HG02973 (cell line): ENCODE data around the gene SSBP2.
A peak's percentile ranks its signal among the peaks of the same experiment; 100 is the strongest.

ENCODE experiments used
- ATAC-seq: cut with Tn5 transposase; IDR thresholded peaks from one replicate; pipeline ENCODE4 v1.9.1; 2021; ENCODE audit warnings: moderate library complexity; ENCODE audit not compliant: unreplicated experiment

SSBP2 gene

GRCh38 chr5:81767938-81768337 is 17.0 kb upstream of the SSBP2 start:
- no peak for ATAC-seq

GRCh38 chr5:81767097-81767496 is 16.2 kb upstream of the SSBP2 start:
- no peak for ATAC-seq

- ATAC-seq: no peak
Observed at GRCh38 chr5:81766611-81767010, 15.7 kb upstream of the SSBP2 start.

- no peak for ATAC-seq
Observed at GRCh38 chr5:81763294-81763928, 12.5 kb upstream of the SSBP2 start.

- ATAC-seq: no peak
Observed at GRCh38 chr5:81762853-81763252, 12.0 kb upstream of the SSBP2 start.

- ATAC-seq: no peak
Observed at GRCh38 chr5:81762401-81762800, 11.5 kb upstream of the SSBP2 start.

GRCh38 chr5:81761970-81762369 is 11.1 kb upstream of the SSBP2 start:
- ATAC-seq: no peak

GRCh38 chr5:81761270-81761669 is 10.4 kb upstream of the SSBP2 start:
- ATAC-seq: no peak

- ATAC-seq: no peak
Observed at GRCh38 chr5:81760521-81760920, 9.6 kb upstream of the SSBP2 start.

GRCh38 chr5:81759632-81760005 is 8.7 kb upstream of the SSBP2 start:
- ATAC-seq: no peak

GRCh38 chr5:81757404-81757803 is 6.5 kb upstream of the SSBP2 start:
- no peak for ATAC-seq

- no peak for ATAC-seq
Observed at GRCh38 chr5:81756016-81756415, 5.1 kb upstream of the SSBP2 start.

GRCh38 chr5:81755320-81755719 is 4.4 kb upstream of the SSBP2 start:
- no peak for ATAC-seq

GRCh38 chr5:81754621-81755020 is 3.7 kb upstream of the SSBP2 start:
- ATAC-seq: no peak

- ATAC-seq: no peak
Observed at GRCh38 chr5:81753429-81753828, 2.5 kb upstream of the SSBP2 start.

- no peak for ATAC-seq
Observed at GRCh38 chr5:81752644-81752963, 1.7 kb upstream of the SSBP2 start.

GRCh38 chr5:81751836-81752643 is 1.1 kb upstream of the SSBP2 start:
- ATAC-seq: no peak

GRCh38 chr5:81750308-81751008 is 439 bp downstream of the SSBP2 start:
- ATAC-seq: peak; percentile 18

GRCh38 chr5:81749561-81750307 is 1.2 kb downstream of the SSBP2 start:
- ATAC-seq: peak; percentile 38

GRCh38 chr5:81749192-81749560 is 1.7 kb downstream of the SSBP2 start:
- ATAC-seq: no peak

- ATAC-seq: no peak
Observed at GRCh38 chr5:81748556-81748955, 2.3 kb downstream of the SSBP2 start.

GRCh38 chr5:81747030-81747429 is 3.9 kb downstream of the SSBP2 start:
- no peak for ATAC-seq
